ENCODE measurements around the gene PRCP.

GRCh38 chr11:82837650-82838049 is 62.6 kb downstream of the PRCP start:
- TF ChIP-seq POLR2A (IDR thresholded peaks at IDR 0.05) (no peak), CTCF (IDR thresholded peaks at IDR 0.05 in 4 of 5, conservative IDR thresholded peaks at IDR 0.05 in 1 of 5) (no peak)
